Measurements from ENCODE around the gene NINL.

- TF ChIP-seq, protein P1, sequence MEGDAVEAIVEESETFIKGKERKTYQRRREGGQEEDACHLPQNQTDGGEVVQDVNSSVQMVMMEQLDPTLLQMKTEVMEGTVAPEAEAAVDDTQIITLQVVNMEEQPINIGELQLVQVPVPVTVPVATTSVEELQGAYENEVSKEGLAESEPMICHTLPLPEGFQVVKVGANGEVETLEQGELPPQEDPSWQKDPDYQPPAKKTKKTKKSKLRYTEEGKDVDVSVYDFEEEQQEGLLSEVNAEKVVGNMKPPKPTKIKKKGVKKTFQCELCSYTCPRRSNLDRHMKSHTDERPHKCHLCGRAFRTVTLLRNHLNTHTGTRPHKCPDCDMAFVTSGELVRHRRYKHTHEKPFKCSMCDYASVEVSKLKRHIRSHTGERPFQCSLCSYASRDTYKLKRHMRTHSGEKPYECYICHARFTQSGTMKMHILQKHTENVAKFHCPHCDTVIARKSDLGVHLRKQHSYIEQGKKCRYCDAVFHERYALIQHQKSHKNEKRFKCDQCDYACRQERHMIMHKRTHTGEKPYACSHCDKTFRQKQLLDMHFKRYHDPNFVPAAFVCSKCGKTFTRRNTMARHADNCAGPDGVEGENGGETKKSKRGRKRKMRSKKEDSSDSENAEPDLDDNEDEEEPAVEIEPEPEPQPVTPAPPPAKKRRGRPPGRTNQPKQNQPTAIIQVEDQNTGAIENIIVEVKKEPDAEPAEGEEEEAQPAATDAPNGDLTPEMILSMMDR (optimal IDR thresholded peaks at IDR 0.05 in 1 of 3, IDR thresholded peaks at IDR 0.05 in 1 of 3, conservative IDR thresholded peaks at IDR 0.05 in 1 of 3; ENCODE audit: extremely low read depth in 1 of 3, insufficient read depth in 2 of 3, low read length in 3 of 3): no peak
- no peak for TF ChIP-seq EZH2 (IDR thresholded peaks at IDR 0.05; ENCODE audit: low read length)
Observed at GRCh38 chr20:25549843-25550477, 35.4 kb downstream of the NINL start.
